Lower leg skin (tissue), 4 donors: ENCODE measurements around the gene HSPA12B. TPM values are rescaled to one million over a fixed set of nuclear protein-coding genes. Genes with fewer than 3 reads are reported as not detected.

Experiments
- DNase-seq, 2 donors: peaks; one replicate each; pipeline ENCODE4 v3.0.0-alpha.2; 2019; ENCODE audit warnings: low spot score in 2 of 2
- H3K4me3 ChIP-seq: fragments of 200-600 bp; sonication (generic); 2 replicates; pipeline ENCODE4 v1.5.1; 2017; ENCODE audit warnings: mild to moderate bottlenecking, low read depth; ENCODE audit not compliant: poor library complexity, severe bottlenecking
- POLR2A ChIP-seq, 2 donors: fragments of 450-650 bp; IDR thresholded peaks; one replicate each; pipeline ENCODE4 v1.6.1; 2016 to 2017; ENCODE audit warnings: antibody characterized with exemption in 2 of 2, mild to moderate bottlenecking in 1 of 2, moderate library complexity in 1 of 2
- WGBS, 2 donors: methylation state at CpG; one replicate each; pipeline ENCODE4 v1.1.5; 2018; 5-methylcytosine and 5-hydroxymethylcytosine counted together
- intact Hi-C: fragments of 100-400 bp; cut with DNase I; formaldehyde crosslinking; loops from one replicate; pipeline ENCODE4 v1.15.0; 2023; ENCODE audit warnings: low total_unique reads
- total RNA-seq, 4 donors: library from RNA; depleted of rRNA; stranded (reverse); fragments of >200 nt; gene quantifications; one replicate each; pipeline ENCODE4 v1.1.0, GENCODE V29; 2016
- TF ChIP-seq, protein P1 (sequence below), 3 donors: fragments of 450-650 bp; IDR thresholded peaks; one replicate each; pipeline ENCODE4 v1.5.1; 2016; ENCODE audit warnings: antibody characterized with exemption in 3 of 3, mild to moderate bottlenecking in 3 of 3, moderate library complexity in 2 of 3

The HSPA12B gene
- total RNA-seq, 4 donors from 2014 or later, result 4.0 to 6.0 (median 5.7) TPM

DNA sequence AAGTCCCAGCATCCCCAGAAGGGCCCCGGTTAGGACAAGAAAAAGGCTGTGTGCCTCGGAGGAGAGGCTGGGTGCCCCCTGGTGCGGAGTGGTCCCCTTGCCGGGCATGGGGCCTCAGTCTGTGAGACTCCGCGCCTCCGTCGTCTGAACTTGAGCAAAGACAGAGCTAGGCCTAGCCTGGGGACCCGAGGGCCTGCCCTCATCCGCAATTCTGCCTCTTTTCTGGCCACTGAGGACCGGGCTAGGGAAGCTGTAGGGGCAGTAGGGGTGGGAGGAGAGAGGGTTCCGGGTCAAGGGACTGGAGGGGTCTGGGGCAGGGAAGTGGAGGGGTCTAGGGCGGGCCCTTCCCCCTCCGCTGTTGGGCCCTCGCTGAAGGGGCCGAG lies 550 bp upstream of the HSPA12B start:
- no peak overlapping the region for H3K4me3 ChIP-seq
- intact Hi-C loops, result no loop called here
- WGBS, 2 donors, result 77 to 87% methylated on average over 16 of the region's 16 CpGs

DNA sequence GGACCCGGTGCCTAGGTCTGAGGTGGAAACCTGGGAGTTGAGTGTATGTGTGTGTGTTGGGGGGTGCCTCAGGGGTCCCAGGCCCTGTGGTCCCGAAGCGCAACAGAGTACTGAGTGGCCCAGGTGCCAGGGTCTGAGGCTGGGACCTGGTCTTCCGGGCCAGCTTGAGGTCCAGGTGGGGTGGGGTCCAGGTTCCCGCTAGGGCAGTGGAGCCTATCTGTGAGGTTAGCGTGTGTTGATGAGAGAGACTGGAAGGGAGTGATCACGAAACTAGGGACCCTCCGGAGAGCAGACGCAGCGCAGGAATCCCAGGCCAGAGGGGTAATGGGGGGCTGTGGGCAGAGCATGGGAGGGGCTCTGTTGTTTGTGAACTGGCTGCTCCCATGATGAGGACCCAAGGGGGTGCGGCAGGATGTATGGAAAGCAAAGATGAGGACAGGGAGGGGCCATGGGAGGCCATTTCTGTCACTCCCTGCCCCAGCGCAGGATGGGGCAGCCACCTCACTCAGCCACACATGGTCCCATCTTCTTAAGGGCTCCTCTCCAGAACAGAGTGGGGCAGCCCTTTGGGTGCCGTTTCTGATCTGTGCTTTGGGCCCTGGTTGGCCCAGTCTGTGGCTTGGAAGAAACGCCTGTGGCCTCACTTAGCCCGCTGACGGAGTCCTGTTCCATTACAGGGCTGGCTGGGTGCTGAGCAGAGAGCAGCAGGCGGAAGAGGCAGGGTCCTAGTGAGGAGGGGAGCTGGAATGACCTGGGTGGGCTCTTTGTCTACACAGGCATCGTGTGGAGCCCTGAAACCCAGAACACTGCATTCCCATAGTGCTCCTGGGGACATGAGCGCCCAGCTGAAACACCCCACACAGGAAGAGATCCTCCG lies 872 bp downstream of the HSPA12B start:
- no peak for DNase-seq
- H3K4me3 ChIP-seq, result peak overlapping the region; percentile 8
- intact Hi-C loops, result no loop called here
- TF ChIP-seq, protein P1, sequence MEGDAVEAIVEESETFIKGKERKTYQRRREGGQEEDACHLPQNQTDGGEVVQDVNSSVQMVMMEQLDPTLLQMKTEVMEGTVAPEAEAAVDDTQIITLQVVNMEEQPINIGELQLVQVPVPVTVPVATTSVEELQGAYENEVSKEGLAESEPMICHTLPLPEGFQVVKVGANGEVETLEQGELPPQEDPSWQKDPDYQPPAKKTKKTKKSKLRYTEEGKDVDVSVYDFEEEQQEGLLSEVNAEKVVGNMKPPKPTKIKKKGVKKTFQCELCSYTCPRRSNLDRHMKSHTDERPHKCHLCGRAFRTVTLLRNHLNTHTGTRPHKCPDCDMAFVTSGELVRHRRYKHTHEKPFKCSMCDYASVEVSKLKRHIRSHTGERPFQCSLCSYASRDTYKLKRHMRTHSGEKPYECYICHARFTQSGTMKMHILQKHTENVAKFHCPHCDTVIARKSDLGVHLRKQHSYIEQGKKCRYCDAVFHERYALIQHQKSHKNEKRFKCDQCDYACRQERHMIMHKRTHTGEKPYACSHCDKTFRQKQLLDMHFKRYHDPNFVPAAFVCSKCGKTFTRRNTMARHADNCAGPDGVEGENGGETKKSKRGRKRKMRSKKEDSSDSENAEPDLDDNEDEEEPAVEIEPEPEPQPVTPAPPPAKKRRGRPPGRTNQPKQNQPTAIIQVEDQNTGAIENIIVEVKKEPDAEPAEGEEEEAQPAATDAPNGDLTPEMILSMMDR (IDR thresholded peaks at IDR 0.05), result no peak
- 64 to 67% methylated on average over 19 to 20 of the region's 20 CpGs for WGBS, 2 donors

More for the DNA sequence above, 550 bp upstream of the HSPA12B start:
- TF ChIP-seq, protein P1 (IDR thresholded peaks at IDR 0.05), result no peak
- TF ChIP-seq POLR2A (IDR thresholded peaks at IDR 0.05), result no peak
- DNase-seq, result no peak

DNA sequence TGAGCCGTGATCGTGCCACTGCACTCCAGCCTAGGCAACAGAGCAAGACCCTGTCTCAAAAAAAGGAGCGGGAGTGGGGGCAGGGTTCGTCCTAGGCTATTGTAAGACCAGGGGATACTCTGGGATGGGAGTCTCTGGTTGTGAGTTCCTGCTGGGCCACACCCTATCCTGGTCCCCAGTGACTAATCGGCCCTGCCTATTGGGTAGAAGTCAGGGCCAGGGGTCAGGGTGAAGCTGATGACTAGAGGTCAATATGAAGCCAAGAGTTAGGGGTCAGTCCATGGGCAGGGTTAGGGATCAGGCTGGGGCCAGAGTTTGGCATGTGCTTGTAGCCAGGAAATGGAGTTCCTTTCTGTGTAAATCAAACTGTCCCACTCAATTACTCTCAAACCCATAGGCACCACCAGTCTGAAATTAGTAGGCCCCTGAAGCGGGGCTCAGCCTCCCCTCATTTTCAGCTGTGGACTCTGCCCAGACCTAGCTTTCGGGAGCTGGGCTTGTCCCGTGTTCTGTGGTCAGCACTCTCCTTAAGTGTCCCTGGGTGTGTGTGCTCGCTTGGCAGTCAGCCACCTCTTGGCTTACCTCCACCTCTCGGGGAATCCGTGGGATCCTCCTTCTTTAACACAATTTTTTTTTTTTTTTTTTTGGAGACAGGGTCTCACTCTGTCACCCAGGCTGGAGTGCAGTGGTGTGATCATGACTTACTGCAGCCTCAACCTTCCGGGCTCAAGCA lies 1.8 kb downstream of the HSPA12B start:
- no peak for DNase-seq
- TF ChIP-seq, protein P1 (IDR thresholded peaks at IDR 0.05), result no peak
- TF ChIP-seq POLR2A (IDR thresholded peaks at IDR 0.05), result no peak
- 59 to 61% methylated on average over 12 of the region's 12 CpGs for WGBS, 2 donors
- intact Hi-C loops, result no loop called here
- no peak overlapping the region for H3K4me3 ChIP-seq

DNA sequence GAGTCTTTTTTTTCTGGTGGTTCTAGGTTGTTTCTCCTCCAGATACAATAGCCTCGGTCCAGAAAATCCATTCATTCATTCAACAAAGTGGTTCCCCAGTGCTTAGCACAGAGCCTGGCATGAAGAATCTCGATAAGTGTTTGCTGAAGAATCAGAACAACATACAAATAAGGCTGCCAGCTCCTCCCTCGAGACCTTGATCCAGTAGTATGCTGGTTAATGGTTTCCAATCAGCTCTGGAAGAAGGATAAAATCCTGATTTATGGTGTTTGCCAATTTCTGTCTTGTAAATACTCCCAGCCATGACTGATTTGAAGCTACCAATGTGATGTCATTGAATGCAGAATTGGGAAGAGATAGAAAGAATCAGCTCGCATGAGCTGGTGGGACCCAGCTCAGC lies 3.3 kb downstream of the HSPA12B start:
- H3K4me3 ChIP-seq, result no peak overlapping the region
- WGBS, 2 donors, result 76 to 82% methylated on average over 4 of the region's 4 CpGs
- no peak for DNase-seq
- intact Hi-C loops, result no loop called here
- no peak for TF ChIP-seq POLR2A (IDR thresholded peaks at IDR 0.05)
- TF ChIP-seq, protein P1 (IDR thresholded peaks at IDR 0.05), result no peak

DNA sequence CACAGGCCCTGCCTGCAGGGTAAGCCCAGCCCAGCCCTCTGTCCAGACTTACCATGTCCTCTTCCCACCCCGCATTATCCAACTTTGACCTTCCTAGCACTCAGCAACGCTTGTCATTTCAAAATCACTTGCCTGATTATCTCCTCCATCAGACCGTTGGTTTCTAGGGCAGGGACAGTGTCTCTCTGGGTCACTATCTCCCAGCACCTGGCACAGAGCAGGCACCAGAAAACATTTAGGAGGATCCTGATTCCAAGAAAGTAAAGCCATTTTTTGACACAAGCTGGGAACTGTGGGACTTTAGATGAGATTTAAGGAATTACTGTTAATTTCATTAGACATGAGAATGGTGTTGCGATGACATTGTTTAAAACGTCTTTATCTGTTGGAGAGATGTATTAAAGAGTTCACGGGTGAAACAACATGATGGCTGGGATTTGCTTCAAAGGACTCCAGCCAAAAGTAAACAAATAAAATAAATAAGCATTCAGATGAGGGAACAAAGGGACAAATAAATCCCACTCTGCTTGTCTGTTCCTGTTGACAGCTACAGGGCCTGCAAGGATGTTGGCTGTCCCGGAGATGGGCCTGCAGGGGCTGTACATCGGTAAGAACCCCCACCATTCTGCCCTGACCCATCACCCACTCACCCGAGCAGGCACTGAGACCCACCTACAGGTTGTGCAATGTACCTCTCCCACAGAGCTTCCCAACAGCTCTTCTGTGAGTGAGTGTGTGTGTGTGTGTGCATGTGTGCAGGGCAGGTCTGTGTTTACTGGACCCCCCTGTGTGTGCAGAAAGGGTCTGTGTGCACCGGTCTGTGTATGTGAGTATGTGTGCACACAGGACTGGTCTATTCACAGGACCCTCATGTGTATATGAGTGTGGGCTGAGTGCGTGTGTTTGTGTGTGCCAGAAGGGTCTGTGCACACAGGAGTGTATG lies 5.9 kb downstream of the HSPA12B start:
- 61 to 68% methylated on average over 11 of the region's 11 CpGs for WGBS, 2 donors
- no peak overlapping the region for H3K4me3 ChIP-seq
- TF ChIP-seq POLR2A (IDR thresholded peaks at IDR 0.05), result no peak
- TF ChIP-seq, protein P1 (IDR thresholded peaks at IDR 0.05), result no peak
- intact Hi-C loops, result no loop called here
- DNase-seq, result no peak
